HT1080 (cell line): Measurements from ENCODE around the gene NEMP1. TPM values are rescaled to one million over a fixed set of nuclear protein-coding genes. Genes with fewer than 3 reads are reported as not detected.
"Not testable (repeated sequence)": the region's sequence is repeated elsewhere in the genome, so short reads cannot be mapped to it uniquely, and the experiment has no call there.

Experiments
- DNase-seq: peaks from one replicate; pipeline ENCODE4 v3.0.0-alpha.2; 2015; ENCODE audit warnings: low read depth
- total RNA-seq: library from RNA; depleted of rRNA; stranded (reverse); fragments of >200 nt; shearing (Covaris generic); gene quantifications from 2 replicates; pipeline ENCODE4 v1.2.3, GENCODE V29; 2014

The NEMP1 gene
- total RNA-seq, 1 experiment from 2014 or later = 23.3 TPM

- DNase-seq = no peak
Measured at GRCh38 chr12:57091638-57092528, 13.3 kb upstream of the NEMP1 start.

GRCh38 chr12:57090924-57091637 is 12.5 kb upstream of the NEMP1 start:
- DNase-seq = no peak

DNA sequence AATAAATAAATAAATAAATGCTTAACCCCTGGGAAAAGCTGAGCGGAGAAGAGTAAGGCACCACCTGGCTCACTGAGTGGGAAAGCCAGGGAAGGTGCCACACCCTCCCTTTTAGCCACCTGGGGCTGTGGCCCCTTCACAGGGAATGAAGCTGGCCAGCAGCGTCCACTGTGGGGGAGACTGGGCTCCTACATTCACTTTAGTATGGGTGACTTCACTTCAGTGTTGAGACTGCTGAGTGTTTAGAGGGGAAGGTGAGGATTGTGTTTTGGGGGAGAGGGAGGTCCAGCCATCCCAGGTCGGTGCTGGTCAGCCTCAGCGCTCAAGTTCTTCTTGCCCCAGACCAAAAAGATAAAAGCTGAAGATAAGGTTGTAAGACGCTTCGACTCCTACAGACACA is 11.9 kb upstream of the NEMP1 start:
- no peak for DNase-seq

DNA sequence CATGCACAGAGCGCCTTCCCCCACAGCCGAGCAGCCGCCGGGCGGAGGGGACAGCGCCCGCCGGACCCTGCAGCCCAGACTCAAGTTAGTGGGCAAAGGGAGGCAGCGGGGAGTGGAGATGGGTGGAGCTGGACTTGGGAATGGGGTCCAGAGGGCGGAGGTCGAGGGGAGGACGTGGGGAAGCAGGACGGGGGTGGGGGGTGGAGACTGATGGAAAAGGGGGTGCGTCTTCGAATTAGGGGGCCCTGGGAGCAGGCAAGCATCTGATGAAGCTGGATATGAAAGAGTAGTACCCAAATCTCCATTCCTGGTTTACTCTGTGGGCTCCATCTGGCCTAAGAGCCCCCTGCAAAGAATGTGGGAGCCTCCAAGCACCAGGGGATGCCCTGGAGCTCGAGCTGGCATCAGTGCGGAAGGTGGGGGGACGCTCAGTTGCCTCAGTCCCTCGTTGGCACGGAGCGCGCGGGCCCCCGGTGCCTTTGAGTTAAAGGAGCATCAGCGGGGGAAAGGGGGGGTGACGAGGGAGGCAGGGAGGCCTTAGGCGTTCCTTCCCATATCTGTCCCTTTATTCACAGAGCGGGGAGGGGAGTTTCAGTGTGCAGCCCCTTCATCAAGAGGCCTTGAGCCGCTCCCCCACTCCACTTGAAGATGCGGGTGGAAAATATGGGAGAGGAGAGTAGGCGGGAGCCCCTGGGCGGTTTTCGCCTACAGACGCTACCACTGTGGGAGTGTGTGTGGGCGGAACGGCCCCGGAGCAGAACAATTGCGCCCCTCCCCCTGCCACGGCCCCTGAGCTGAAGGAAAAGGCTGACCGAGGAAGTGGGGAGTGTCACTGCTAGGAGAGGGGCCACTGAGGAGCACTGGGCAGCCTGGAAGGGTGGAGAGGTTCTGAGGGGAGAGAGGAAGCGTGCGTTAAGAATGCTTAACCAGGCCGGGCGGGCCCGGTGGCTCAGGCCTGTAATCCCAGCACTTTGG is 11.0 kb upstream of the NEMP1 start:
- peak; percentile 68 for DNase-seq

- DNase-seq = peak; percentile 91
Measured at GRCh38 chr12:57088354-57089270, 10.0 kb upstream of the NEMP1 start, which contains the start of gene NAB2. TSS of gene NAB2 (plus strand) at chr12:57089114. CDS start at chr12:57089272, 158 bp downstream.

DNA sequence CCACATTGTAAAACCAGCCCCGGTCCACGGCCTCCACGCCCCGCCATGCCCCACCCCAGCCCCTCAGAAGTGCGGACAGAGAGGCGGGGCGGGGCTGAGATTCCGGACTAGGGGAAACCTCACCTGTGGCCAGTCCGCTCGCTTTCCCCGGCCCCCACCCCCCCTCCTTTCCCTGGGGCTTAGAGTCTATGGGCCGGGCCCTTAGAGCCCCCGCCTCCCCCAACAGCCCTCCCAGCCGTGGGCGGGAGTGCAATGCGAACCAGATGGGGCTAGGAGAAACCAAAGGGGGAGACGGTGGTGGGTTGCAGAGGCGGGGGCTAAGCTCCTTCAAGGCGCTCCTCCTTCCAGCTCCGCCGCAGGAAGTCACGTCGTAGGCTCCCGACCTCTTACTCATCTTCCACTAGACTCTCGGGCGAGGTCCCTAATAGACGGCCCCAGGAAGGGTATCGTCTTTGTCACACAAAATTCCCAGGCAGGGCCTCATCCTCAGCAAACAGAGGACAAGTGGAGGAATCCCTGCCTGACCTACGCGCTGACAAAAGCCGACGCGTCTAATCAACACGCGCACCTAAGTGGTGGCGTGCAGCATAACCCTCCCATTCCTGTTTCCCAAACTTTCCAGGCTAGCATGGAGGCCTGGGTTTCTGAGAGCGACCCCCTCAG is 9.2 kb upstream of the NEMP1 start:
- peak; percentile 95 for DNase-seq

- DNase-seq = peak; percentile 67
Measured at GRCh38 chr12:57087010-57087690, 8.6 kb upstream of the NEMP1 start.

DNA sequence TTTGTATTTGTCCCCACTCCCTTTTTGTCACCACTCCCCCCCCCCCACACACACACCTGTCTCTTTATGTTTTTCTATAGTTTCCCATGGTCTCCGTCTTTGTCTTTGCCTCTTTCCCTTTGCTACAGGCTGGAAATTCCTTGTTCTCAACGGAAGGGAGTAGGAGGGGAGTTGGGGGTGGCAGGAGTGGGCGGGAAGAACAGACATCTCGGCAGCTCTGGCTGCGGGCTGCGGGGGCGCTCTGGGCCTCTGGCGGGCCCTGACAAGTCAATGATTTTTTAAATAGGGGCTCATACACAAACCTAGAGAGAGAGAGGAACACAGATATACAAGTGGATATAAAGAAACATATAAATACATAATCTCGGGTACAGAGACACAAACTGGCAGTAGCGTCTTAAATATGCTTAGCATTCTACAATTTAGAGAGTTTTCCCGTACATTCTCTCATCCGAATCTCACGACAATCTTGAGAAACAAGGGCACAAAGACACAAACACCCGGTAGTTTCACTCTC is 8.0 kb upstream of the NEMP1 start:
- peak; percentile 76 for DNase-seq

GRCh38 chr12:57085999-57086492 is 7.5 kb upstream of the NEMP1 start:
- no peak for DNase-seq

DNA sequence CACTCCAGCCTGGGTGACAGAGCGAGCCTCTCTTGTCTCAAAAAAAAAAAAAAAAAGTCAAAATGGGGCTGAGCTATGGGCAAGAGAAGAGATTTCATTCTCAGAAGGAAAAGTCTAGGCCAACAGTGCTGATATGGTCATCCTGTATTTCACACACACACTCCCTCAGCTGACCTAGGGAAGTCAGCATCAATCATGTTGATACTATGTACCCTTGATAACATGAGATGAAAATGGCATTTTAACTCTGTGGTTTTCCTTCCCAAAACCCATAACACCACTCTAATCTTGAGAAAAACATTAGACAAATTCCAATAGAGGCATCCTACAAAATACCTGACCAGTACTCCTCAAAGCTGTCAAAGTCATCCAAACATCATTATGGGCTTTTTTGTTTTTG is 2.3 kb upstream of the NEMP1 start:
- DNase-seq = no peak

DNA sequence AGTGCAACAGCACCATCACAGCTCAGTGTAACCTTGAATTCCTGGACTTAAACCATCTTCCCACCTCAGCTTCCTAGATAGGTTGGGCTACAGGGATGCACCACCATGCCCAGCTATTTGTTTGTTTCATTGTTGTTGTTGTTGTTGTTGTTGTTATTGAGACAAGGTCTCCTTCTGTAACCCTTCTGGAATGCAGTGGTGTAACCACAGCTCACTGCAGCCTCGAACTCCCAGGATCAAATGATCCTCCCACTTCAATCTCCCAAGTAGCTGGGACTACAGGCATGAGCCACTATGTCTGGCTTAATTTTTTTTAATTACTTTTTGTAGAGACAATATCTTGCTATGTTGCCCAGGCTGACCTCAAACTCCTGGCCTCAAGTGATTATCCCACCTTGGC is 1.2 kb upstream of the NEMP1 start:
- DNase-seq = no peak

DNA sequence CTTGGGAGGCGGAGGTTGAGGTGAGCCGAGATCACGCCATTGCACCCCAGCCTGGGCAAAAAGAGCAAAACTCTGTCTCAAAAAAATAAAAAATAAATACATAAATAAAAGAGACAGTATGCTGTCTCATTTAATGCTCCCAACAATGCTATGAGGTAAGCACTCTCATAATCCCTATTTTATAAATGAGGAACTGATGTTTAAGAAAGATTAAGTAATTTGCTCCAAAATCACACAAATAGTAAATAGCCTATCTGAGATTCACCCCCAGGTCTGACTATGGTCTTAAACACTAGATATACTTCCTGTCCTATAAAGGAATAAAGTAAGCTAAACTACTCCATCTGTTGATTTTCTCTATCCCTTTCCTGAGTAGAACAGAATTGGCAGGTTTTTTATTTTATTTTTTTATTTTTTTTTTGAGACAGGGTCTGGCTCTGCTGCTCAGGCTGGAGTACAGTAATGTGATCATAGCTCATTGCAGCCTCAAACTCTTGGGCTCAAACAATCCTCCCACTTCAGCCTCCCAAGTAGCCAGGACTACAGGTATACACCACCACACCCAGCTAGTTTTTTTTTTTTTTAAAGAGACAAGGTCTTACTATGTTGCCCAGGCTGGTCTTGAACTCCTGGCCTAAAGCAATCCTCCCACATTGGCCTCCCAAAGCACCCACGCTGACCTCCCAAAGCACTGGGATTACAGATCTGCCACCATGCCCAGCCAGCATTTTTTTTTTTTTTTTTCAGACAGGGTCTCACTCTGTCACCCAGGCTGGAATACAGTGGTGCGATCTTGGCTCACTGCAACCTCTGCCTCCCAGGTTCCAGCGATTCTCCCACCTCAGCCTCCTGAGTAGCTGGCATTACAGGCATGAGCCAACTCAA is 4.8 kb downstream of the NEMP1 start:
- not testable (repeated sequence) for DNase-seq

- no peak for DNase-seq
Measured at GRCh38 chr12:57072661-57073060, 5.9 kb downstream of the NEMP1 start.

- peak; percentile 57 for DNase-seq
Measured at GRCh38 chr12:57069523-57069922, 9.1 kb downstream of the NEMP1 start.

GRCh38 chr12:57066245-57066644 is 12.3 kb downstream of the NEMP1 start:
- no peak for DNase-seq

DNA sequence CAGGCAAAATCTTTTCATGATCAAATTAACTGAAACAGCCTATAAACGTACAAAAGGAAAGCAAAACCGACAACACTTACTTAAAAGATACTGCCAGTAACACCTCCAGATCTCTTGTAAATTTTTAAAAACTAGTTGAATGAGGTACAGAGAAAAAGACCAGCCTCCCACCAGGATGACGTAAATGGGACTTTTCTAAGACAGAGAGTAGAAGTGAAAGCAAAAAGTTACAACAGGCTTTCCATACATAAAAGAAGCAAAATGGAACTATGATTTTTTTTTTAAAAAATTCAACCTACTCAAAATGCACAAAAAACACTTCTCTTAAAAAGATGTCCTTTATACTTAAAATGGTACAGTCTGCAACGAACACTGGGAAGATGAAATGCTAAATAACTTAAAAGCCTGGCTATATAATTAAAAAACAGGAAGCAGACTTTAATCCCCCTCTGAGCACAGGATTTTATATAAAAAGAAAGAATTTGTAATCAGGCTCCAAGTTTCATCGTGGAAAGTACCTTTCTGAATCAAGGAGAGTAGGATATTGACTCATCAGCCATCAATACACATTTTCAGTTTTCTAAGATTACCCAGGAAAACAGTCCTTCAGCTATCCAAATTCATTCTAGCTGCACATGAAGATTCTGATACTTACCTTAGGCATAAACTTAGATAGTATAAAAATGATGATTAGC is 14.5 kb downstream of the NEMP1 start:
- no peak for DNase-seq

DNA sequence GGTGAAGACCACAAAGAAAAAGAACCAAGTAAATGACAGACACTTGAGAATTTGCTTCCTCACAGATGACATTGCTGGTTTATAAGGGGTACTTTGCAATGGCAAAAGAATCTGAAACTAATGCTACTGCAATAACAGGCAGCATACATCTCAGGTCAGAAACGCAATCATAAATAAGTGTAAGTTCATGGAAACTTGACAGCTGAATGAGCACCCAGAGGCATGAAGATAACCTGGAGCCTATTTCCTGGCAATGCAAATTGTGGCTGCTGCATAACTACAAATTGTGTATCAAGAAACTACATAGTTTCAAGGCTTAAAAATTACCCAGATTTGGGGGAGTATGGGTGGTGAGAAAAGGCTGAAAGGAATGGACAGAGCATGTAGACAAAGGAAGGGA is 20.1 kb downstream of the NEMP1 start:
- DNase-seq = no peak
